Transverse colon (tissue), 4 donors: Measurements from ENCODE around the gene PPP3CB. TPM values are rescaled to one million over a fixed set of nuclear protein-coding genes. Genes with fewer than 3 reads are reported as not detected.

ENCODE experiments used
- DNase-seq: peaks from one replicate; pipeline ENCODE4 v3.0.0-alpha.2; 2019
- H3K27ac ChIP-seq, 4 donors: fragments of 200-600 bp; sonication (generic); 2 replicates each; pipeline ENCODE4 v1.5.1; 2016 to 2018; ENCODE audit warnings: inconsistent platforms in 4 of 4
- H3K27me3 ChIP-seq: fragments of 200-600 bp; sonication (generic); 2 replicates; pipeline ENCODE4 v1.5.1; 2017; ENCODE audit warnings: inconsistent platforms
- H3K36me3 ChIP-seq, 4 donors: fragments of 200-600 bp; sonication (generic); 2 replicates each; pipeline ENCODE4 v1.5.1; 2017 to 2019; ENCODE audit warnings: inconsistent platforms in 4 of 4
- H3K4me1 ChIP-seq, 4 donors: fragments of 200-600 bp; sonication (generic); 2 replicates each; pipeline ENCODE4 v1.5.1; 2017 to 2020; ENCODE audit warnings: inconsistent platforms in 4 of 4
- H3K4me3 ChIP-seq, 4 donors: fragments of 200-600 bp; sonication (generic); 1 replicate in 1 of 4; 2 replicates in 3 of 4; pipeline versions ENCODE4 v1.5.1 to v1.6.1; 2017 to 2019; ENCODE audit warnings: inconsistent platforms in 4 of 4
- H3K9me3 ChIP-seq, 2 donors: fragments of 200-600 bp; sonication (generic); 2 replicates each; pipeline ENCODE4 v1.5.1; 2017 to 2019; ENCODE audit warnings: inconsistent platforms in 2 of 2
- CTCF ChIP-seq, 5 experiments: fragments of 200-600 bp in 3 of 5; fragments of 450-650 bp in 2 of 5; sonication (generic) in 3 of 5; IDR thresholded peaks; 1 replicate in 2 of 5; 2 replicates in 3 of 5; pipeline ENCODE4 v1.5.1; 2016 to 2017; ENCODE audit warnings: antibody characterized with exemption in 5 of 5, inconsistent platforms in 3 of 5, mild to moderate bottlenecking in 2 of 5, moderate library complexity in 1 of 5
- EP300 ChIP-seq: sonication (generic); formaldehyde crosslinking; IDR thresholded peaks from one replicate; pipeline ENCODE4 v1.6.1; 2017; ENCODE audit warnings: antibody characterized with exemption, low read depth
- POLR2A ChIP-seq: fragments of 450-650 bp; IDR thresholded peaks from one replicate; pipeline ENCODE4 v1.6.1; 2016; ENCODE audit warnings: antibody characterized with exemption, mild to moderate bottlenecking, moderate library complexity
- POLR2AphosphoS5 ChIP-seq, 3 donors: sonication (generic); formaldehyde crosslinking; IDR thresholded peaks; one replicate each; pipeline ENCODE4 v1.6.1; 2016; ENCODE audit warnings: antibody characterized with exemption in 3 of 3
- WGBS, 2 donors: methylation state at CpG; one replicate each; pipeline ENCODE4 v1.1.5; 2018; ENCODE audit warnings: low coverage in 1 of 2; 5-methylcytosine and 5-hydroxymethylcytosine counted together
- in situ Hi-C, 4 donors: fragments of 200-750 bp; cut with MboI; loops; one replicate each; pipeline versions ENCODE4 v1.15.0 to v1.15.1; 2017; ENCODE audit warnings: low sequenced_read_pairs in 3 of 4, low pct_ligation_motif_present in 1 of 4, low pct_unique_long_range_greater_than_20kb in 1 of 4
- intact Hi-C: fragments of 100-400 bp; cut with DNase I; formaldehyde crosslinking; loops from one replicate; pipeline ENCODE4 v1.15.1; 2023; ENCODE audit warnings: low total_unique reads
- total RNA-seq, 4 donors: library from RNA; depleted of rRNA; stranded (reverse); fragments of >200 nt; gene quantifications; one replicate each; pipeline ENCODE4 v1.1.0, GENCODE V29; 2016

The PPP3CB gene
- total RNA-seq, 4 donors from 2014 or later = 20.5 to 54.5 (median 35.9) TPM

DNA sequence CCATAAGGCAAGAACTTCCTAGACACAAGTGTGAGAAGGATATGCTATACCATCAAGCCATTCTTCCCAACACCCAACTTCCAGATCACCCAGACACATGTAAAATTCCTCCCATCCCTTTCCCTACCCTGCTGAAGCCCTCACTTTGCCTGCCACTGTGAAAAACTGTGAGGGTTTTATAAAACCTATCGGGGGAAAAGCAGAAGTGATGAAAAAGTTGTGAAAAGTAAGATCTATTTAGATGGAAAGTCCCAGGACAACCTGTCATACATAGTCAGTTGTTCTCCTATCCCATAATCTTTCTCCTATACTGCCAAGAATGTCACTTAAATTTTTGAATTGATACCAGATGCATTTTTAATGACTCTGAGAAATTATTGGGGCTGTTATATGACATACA, 39.0 kb upstream of the PPP3CB start:
- H3K4me1 ChIP-seq = peaks cover 0 to 22% (median 6%) of the 10 kb centered on the region in 4 donors
- H3K36me3 ChIP-seq = peaks cover 0 to 27% (median 9%) of the 10 kb centered on the region in 4 donors
- in situ Hi-C loops = loop anchor here in 3 of 4 donors (5.0 kb wide), 1 partner anchor 107 kb away; the partner anchor contains the start of gene MYOZ1 (in 3 of the 3)
- TF ChIP-seq POLR2A (no peak), POLR2AphosphoS5 (IDR thresholded peaks at IDR 0.05) (no peak), CTCF (IDR thresholded peaks at IDR 0.05) (no peak), EP300 (no peak)
- no peaks in the 10 kb centered on the region for H3K27me3 ChIP-seq
- no peak for DNase-seq
- 80 to 87% methylated on average over 1 of the region's 1 CpG for WGBS, 2 donors
- no peaks in the 10 kb centered on the region for H3K9me3 ChIP-seq
- intact Hi-C loops = no loop called here
- no peak overlapping the region for H3K27ac ChIP-seq
- no peak overlapping the region for H3K4me3 ChIP-seq

- peak; percentile 46 for DNase-seq
- TF ChIP-seq POLR2A (no peak), CTCF (IDR thresholded peaks at IDR 0.05) (peak; percentile 80 to 89 (median 86)), POLR2AphosphoS5 (IDR thresholded peaks at IDR 0.05) (no peak)
- intact Hi-C loops = no loop called here
- in situ Hi-C loops = loop anchor here in 1 of 4 donors (5.0 kb wide), 1 partner anchor 113 kb away; the partner anchor contains the start of gene MYOZ1
- H3K4me3 ChIP-seq = no peak overlapping the region
- H3K4me1 ChIP-seq = peaks cover 0 to 25% (median 6%) of the 10 kb centered on the region in 4 donors
- H3K9me3 ChIP-seq = no peaks in the 10 kb centered on the region
- WGBS, 2 donors = 97 to 100% methylated on average over 1 to 5 of the region's 5 CpGs
- H3K36me3 ChIP-seq = peaks cover 0 to 31% (median 14%) of the 10 kb centered on the region in 4 donors
- peak overlapping the region in 2 of 4 donors; percentile 38 to 40 for H3K27ac ChIP-seq
- H3K27me3 ChIP-seq = no peaks in the 10 kb centered on the region
These were observed 33.4 kb upstream of the PPP3CB start for GRCh38 chr10:73529089-73529832.

DNA sequence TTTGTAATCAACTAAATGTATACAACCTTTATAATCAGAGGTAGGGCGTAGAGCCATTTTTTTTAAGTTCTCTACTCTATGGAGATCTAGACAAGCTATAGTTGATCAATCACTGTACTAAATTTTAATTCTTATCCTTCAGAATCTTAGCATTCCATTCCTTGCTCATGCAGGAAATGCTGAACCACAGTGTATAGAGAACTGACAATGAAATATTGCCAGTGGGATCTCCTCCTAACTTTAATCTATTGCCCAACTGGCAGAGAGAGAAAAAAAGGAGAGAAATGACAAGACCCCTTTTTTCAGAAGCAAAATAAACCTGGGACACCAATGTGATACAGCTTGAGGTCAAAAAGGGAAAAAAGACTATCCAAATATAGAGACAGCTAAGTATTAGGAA, 26.4 kb upstream of the PPP3CB start:
- intact Hi-C loops (no loop called here), in situ Hi-C loops (no loop called here)
- 86 to 97% methylated on average over 1 of the region's 1 CpG for WGBS, 2 donors
- Histone ChIP-seq H3K9me3 (no peaks in the 10 kb centered on the region), H3K4me3 (no peak overlapping the region), H3K36me3 (peaks cover 0 to 78% (median 32%) of the 10 kb centered on the region in 4 donors), H3K4me1 (no peaks in the 10 kb centered on the region), H3K27me3 (no peaks in the 10 kb centered on the region), H3K27ac (no peak overlapping the region)
- DNase-seq = no peak
- TF ChIP-seq POLR2A = no peak
- TF ChIP-seq EP300 = no peak
- TF ChIP-seq CTCF (IDR thresholded peaks at IDR 0.05) = no peak
- no peak for TF ChIP-seq POLR2AphosphoS5 (IDR thresholded peaks at IDR 0.05)

GRCh38 chr10:73519336-73519735, 23.5 kb upstream of the PPP3CB start:
- WGBS, 2 donors = 94 to 97% methylated on average over 3 of the region's 3 CpGs
- in situ Hi-C loops = no loop called here
- no peak for TF ChIP-seq CTCF (IDR thresholded peaks at IDR 0.05)
- TF ChIP-seq POLR2AphosphoS5 (IDR thresholded peaks at IDR 0.05) = no peak
- TF ChIP-seq EP300 = no peak
- TF ChIP-seq POLR2A = no peak
- Histone ChIP-seq H3K27ac (no peak overlapping the region), H3K36me3 (peaks cover 0 to 80% (median 29%) of the 10 kb centered on the region in 4 donors), H3K9me3 (no peaks in the 10 kb centered on the region), H3K4me1 (no peaks in the 10 kb centered on the region), H3K4me3 (no peak overlapping the region), H3K27me3 (no peaks in the 10 kb centered on the region)
- no peak for DNase-seq
- intact Hi-C loops = no loop called here
